Immature natural killer cell (primary cell): Measurements from ENCODE around the gene VAMP2. TPM values are rescaled to one million over a fixed set of nuclear protein-coding genes. Genes with fewer than 3 reads are reported as not detected.

Experiments used
- DNase-seq, 3 donors: peaks; one replicate each; pipeline ENCODE4 v3.0.0; 2022; ENCODE audit warnings: mixed read lengths in 1 of 3
- H3K27ac Mint-ChIP-seq, 6 donors: one replicate each; pipeline ENCODE4 v1.8.0; 2020; ENCODE audit warnings: mixed read lengths in 6 of 6, mild to moderate bottlenecking in 5 of 6, inconsistent platforms in 4 of 6, moderate library complexity in 3 of 6
- H3K27me3 Mint-ChIP-seq, 3 donors: one replicate each; pipeline ENCODE4 v1.8.0; 2020 to 2021; ENCODE audit warnings: low read depth in 3 of 3, mild to moderate bottlenecking in 3 of 3, mixed read lengths in 3 of 3, moderate library complexity in 3 of 3, inconsistent platforms in 1 of 3
- H3K36me3 Mint-ChIP-seq, 3 donors: one replicate each; pipeline ENCODE4 v1.8.0; 2020; ENCODE audit warnings: mixed read lengths in 3 of 3, inconsistent platforms in 2 of 3, mild to moderate bottlenecking in 2 of 3
- H3K4me1 Mint-ChIP-seq, 2 donors: one replicate each; pipeline ENCODE4 v1.8.0; 2020; ENCODE audit warnings: inconsistent platforms in 2 of 2, mild to moderate bottlenecking in 2 of 2, mixed read lengths in 2 of 2, moderate library complexity in 1 of 2
- H3K4me3 Mint-ChIP-seq, 5 donors: one replicate each; pipeline ENCODE4 v1.8.0; 2020; ENCODE audit warnings: mild to moderate bottlenecking in 5 of 5, mixed read lengths in 5 of 5, inconsistent platforms in 3 of 5, moderate library complexity in 3 of 5
- H3K9me3 Mint-ChIP-seq, 6 donors: one replicate each; pipeline ENCODE4 v1.8.0; 2020; ENCODE audit warnings: mild to moderate bottlenecking in 6 of 6, mixed read lengths in 6 of 6, inconsistent platforms in 4 of 6, moderate library complexity in 3 of 6
- polyA plus RNA-seq, 3 donors: library from polyadenylated mRNA; unstranded; fragments of 300-500 nt; fragmentation: Illumina TruSeq; gene quantifications; one replicate each; pipeline ENCODE4 v1.2.3, GENCODE V29; 2021

The VAMP2 gene
- polyA plus RNA-seq, 3 donors from 2014 or later: 33.6 to 93.6 (median 39.5) TPM

DNA sequence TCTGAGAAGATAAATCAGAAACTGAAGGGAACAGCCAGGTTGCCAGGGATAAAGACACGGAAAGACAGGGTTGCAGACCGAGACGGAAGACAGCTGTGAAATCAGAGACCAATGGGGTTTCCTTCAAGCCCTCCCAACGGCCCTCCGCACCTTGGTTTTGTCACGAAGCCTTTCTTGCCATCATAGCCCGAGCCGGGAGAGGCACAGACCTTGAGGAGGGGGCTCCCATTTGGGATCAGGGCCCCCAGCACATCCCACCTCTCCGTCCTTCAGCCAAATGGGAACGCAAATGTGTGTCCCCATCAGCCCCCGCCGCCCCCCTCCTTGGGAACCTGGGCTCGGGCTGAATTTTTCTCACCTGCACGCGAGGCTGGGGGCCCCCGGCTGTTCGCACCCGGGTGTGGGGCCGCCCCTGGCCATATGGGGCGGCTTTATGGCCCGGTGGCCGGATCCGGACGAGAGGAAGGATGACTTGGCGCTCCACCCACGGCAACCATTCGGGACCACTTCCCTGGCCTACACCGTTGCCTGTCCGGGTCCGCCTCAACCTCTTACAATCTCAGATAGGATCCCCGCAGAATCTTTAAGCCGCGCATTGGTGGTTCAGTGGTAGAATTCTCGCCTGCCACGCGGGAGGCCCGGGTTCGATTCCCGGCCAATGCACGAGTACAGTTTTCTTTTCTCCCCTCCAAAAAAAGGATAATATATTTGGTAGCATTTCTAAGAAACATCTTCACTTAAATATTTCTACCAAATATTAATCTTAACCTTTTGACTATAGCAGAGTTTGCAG, 37.4 kb downstream of the VAMP2 start:
- H3K27me3 Mint-ChIP-seq: peaks cover 44 to 63% (median 57%) of the 10 kb centered on the region in 3 donors
- peak overlapping the region; percentile 90 to 100 (median 98) for H3K4me3 Mint-ChIP-seq
- H3K4me1 Mint-ChIP-seq: peaks cover 54 to 63% of the 10 kb centered on the region in 2 donors
- no peaks in the 10 kb centered on the region for H3K36me3 Mint-ChIP-seq
- DNase-seq: peak; percentile 86 to 89 (median 87)
- H3K27ac Mint-ChIP-seq: peak overlapping the region; percentile 62 to 92 (median 84)
- H3K9me3 Mint-ChIP-seq: peaks cover 0 to 5% (median 0%) of the 10 kb centered on the region in 6 donors

- Mint-ChIP-seq H3K27ac (peak overlapping the region in 5 of 6 donors; percentile 3 to 85 (median 82)), H3K4me1 (peaks cover 62 to 71% of the 10 kb centered on the region in 2 donors), H3K27me3 (peaks cover 50 to 68% (median 65%) of the 10 kb centered on the region in 3 donors), H3K9me3 (peaks cover 0 to 7% (median 0%) of the 10 kb centered on the region in 6 donors), H3K4me3 (peak overlapping the region; percentile 90 to 100 (median 98)), H3K36me3 (no peaks in the 10 kb centered on the region)
- DNase-seq: peak in 1 of 3 donors; percentile 13
Measured at GRCh38 chr17:8124350-8125153, 38.2 kb downstream of the VAMP2 start.

- DNase-seq: no peak
- Mint-ChIP-seq H3K4me1 (peaks cover 66 to 78% of the 10 kb centered on the region in 2 donors), H3K4me3 (peak within 1 kb of the TSS; percentile 90 to 100 (median 98)), H3K27ac (peak within 1 kb of the TSS in 5 of 6 donors; percentile 22 to 85 (median 82)), H3K9me3 (peaks cover 0 to 7% (median 0%) of the 10 kb centered on the region in 6 donors), H3K36me3 (peaks cover 0 to 3% (median 0%) of the 10 kb centered on the region in 3 donors), H3K27me3 (peaks cover 57 to 72% (median 72%) of the 10 kb centered on the region in 3 donors)
Measured at GRCh38 chr17:8123695-8124349, 38.9 kb downstream of the VAMP2 start, which contains the start of gene HES7. TSS of gene HES7 (minus strand) at chr17:8124106. CDS start at chr17:8124084, 22 bp downstream.

DNA sequence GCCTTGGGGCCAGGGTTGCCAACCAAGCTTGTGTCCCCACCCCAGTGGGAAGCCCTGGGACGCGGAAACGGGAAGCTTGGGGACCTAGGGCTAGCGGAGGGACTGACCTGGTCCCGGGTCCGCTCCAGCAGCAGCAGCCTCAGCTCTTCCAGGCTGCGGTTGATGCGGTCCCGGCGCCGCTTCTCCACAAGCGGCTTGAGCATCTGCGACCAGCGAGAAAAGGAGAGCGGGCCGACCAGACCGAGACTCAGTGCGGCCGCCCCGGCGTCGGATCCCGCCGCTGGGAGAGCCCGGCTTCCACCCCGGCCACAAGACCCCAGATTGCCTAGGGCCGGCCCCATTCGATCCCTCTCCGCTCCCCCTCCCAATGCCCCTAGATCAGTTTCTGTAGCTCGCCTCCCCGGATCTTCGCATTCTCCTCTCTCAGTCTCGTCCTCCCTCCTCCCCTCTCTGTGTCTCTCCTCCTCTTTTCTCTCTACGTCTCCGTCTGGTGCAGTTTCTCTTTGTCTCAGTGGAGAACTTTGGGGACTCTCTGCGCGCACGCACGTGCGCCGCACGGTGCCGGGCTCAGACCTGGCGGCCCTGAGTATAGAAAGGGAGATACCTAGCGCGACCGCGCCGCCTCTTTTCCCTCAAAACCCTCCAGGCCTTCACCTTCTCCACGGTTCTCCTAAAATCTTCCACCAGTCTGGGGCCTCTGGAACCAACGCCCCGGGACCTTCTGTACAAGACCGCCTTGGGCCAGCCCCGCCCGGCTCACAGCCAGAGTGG, 39.6 kb downstream of the VAMP2 start:
- peaks cover 0 to 8% (median 0%) of the 10 kb centered on the region in 6 donors for H3K9me3 Mint-ChIP-seq
- H3K4me3 Mint-ChIP-seq: peak overlapping the region; percentile 79 to 100 (median 91)
- peaks cover 73 to 86% of the 10 kb centered on the region in 2 donors for H3K4me1 Mint-ChIP-seq
- DNase-seq: peak in 1 of 3 donors; percentile 30
- peaks cover 62 to 80% (median 71%) of the 10 kb centered on the region in 3 donors for H3K27me3 Mint-ChIP-seq
- H3K27ac Mint-ChIP-seq: peak overlapping the region in 4 of 6 donors; percentile 20 to 41 (median 22)
- peaks cover 0 to 3% (median 0%) of the 10 kb centered on the region in 3 donors for H3K36me3 Mint-ChIP-seq

GRCh38 chr17:8122422-8122923, 40.3 kb downstream of the VAMP2 start:
- Mint-ChIP-seq H3K4me3 (peak overlapping the region; percentile 79 to 100 (median 91)), H3K27ac (peak overlapping the region in 1 of 6 donors; percentile 23), H3K9me3 (peaks cover 0 to 8% (median 0%) of the 10 kb centered on the region in 6 donors), H3K27me3 (peaks cover 62 to 80% (median 71%) of the 10 kb centered on the region in 3 donors), H3K4me1 (peaks cover 79 to 92% of the 10 kb centered on the region in 2 donors), H3K36me3 (peaks cover 0 to 3% (median 0%) of the 10 kb centered on the region in 3 donors)
- DNase-seq: peak in 1 of 3 donors; percentile 3

DNA sequence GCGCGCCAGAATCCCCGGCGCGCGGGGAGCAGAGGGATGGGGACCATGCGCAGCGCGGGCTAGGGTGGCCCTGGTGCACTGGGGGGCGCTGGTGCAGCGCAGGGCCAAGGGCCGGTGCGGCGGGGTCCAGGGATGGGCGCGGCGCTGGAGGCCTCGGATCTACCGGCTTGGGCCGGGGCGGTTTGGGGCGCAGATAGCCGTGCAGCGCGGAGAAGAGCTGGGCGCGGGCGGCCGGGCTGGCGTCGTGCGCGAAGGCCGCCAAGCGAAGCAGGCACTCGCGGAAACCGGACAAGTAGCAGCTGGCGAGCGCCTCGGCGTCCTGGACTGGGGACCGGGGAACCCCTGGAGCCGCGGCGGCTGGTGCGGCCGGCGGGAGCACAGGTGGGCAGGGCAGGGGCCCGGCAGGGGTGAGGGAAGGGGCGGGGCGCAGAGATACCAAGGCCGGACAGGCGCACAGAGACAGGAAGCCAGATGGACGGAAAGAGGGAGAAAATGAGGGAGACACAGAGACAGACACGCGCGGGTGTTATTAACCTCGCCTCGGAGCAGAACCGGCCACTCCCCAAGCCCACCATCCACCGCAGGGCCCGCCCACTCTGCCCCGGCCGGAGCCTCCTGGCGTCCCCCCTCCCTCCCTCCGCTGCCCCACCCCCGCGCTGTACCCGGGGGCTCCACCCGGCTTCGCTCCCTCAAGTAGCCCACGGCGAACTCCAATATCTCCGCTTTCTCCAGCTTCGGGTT, 40.9 kb downstream of the VAMP2 start:
- peak in 2 of 3 donors; percentile 47 to 55 for DNase-seq
- Mint-ChIP-seq H3K27ac (no peak overlapping the region), H3K9me3 (peaks cover 0 to 8% (median 0%) of the 10 kb centered on the region in 6 donors), H3K27me3 (peaks cover 58 to 76% (median 69%) of the 10 kb centered on the region in 3 donors), H3K36me3 (peaks cover 0 to 3% (median 0%) of the 10 kb centered on the region in 3 donors), H3K4me3 (peak overlapping the region; percentile 79 to 100 (median 91)), H3K4me1 (peaks cover 74 to 89% of the 10 kb centered on the region in 2 donors)

DNA sequence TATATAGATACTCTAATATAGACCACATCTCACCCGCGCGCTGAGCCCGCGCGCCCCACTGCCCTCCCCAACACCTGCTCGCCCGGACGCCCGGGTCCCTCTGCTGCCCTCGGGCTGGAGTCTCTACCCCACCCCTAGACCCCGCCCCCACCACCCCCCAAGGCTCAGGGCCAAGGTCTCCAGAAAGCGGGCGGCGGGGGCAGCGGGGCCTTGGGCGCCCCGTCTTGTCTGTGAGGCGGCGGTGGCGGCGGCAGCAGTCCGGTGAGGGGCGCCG, 41.4 kb downstream of the VAMP2 start:
- no peak for DNase-seq
- Mint-ChIP-seq H3K36me3 (peaks cover 0 to 3% (median 0%) of the 10 kb centered on the region in 3 donors), H3K27me3 (peaks cover 57 to 76% (median 70%) of the 10 kb centered on the region in 3 donors), H3K4me3 (peak overlapping the region; percentile 95 to 99 (median 97)), H3K9me3 (peaks cover 0 to 8% (median 0%) of the 10 kb centered on the region in 6 donors), H3K4me1 (peaks cover 74 to 84% of the 10 kb centered on the region in 2 donors), H3K27ac (peak overlapping the region in 2 of 6 donors; percentile 96 to 99)

DNA sequence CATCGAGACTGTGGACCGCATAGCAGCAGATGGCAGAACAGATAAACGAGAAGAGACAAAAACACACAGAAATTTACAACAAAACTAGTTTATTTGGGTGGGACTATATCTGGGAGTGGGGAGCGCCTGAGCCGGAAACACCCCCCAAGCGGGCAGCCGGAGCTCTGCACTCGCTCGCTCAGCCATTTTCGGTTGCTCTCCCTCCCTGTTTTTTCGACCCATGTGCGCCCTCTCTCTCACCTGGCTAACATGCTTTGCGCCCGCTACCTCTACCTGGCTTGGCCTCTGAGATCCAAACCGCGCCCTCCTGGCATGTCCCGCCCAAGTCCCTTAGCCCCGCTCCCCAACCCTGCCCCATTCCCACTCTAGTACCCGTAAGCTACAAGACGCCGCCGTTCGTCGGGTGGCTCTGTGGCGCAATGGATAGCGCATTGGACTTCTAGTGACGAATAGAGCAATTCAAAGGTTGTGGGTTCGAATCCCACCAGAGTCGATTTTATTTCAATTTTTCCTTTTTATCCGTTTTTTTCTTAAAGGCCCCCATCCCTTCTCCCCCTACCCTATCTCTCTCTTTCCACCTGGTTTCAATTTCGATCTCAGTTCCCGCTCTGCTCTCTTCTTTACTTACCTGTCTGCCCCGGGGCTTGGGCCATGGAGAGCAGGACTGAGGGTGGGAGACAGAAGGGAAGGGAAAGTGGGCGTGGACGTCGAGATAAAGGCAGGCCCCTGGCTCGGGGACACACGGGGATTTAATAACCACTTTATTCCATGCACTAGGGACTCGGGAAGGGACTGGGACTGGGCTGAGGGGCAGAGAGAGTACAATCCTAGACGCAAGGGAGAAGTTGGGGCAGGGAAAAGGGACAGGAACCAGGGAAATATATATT, 42.0 kb downstream of the VAMP2 start:
- peak overlapping the region; percentile 95 to 99 (median 97) for H3K4me3 Mint-ChIP-seq
- H3K27me3 Mint-ChIP-seq: peaks cover 55 to 75% (median 69%) of the 10 kb centered on the region in 3 donors
- no peak for DNase-seq

DNA sequence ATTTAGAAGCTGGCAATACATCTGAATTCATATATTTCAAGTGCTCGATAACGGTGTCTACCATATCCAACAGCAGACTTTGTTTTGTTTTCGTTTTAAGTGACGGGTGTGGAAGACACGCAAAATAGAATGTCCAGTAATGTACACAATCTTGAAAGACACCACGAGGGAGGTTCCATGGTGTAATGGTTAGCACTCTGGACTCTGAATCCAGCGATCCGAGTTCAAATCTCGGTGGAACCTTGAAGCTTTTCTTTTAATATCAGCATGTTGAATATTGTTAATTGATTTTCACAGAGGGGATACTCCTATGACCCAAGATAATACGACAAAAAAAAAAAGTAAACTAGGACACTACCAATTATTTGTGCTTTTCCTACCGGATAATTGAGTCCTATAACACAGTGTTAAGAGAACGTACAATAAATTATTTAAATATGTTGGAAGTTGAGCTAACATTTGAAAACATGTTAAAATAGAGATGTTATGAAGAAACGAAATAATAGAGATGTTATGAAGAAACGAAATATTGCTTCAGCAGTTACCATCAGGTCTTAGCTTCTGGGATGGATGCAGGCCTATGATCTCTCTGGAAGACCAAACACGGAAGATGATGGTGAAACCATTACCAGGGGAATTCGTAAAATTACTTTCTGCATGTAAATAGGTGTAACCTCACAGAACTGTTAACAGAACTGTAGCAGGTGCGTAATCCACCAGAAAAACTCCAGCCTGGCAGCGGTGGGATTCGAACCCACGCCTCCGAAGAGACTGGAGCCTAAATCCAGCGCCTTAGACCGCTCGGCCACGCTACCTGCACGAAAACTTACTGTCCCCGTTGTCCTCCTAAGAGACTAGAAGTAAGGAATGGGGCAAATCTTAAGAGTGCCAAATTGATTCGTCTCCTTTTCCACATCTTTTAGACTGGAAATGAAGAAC, 42.9 kb downstream of the VAMP2 start:
- Mint-ChIP-seq H3K4me1 (peaks cover 62 to 69% of the 10 kb centered on the region in 2 donors), H3K36me3 (peaks cover 0 to 4% (median 3%) of the 10 kb centered on the region in 3 donors), H3K4me3 (peak overlapping the region; percentile 95 to 99 (median 97)), H3K27ac (peak overlapping the region; percentile 78 to 99 (median 88)), H3K27me3 (peaks cover 47 to 68% (median 62%) of the 10 kb centered on the region in 3 donors), H3K9me3 (peaks cover 0 to 8% (median 0%) of the 10 kb centered on the region in 6 donors)
- DNase-seq: peak; percentile 93 to 95 (median 94)

More for the DNA sequence above, 42.0 kb downstream of the VAMP2 start:
- peak overlapping the region; percentile 78 to 99 (median 88) for H3K27ac Mint-ChIP-seq
- H3K36me3 Mint-ChIP-seq: peaks cover 0 to 3% (median 0%) of the 10 kb centered on the region in 3 donors
- peaks cover 70 to 78% of the 10 kb centered on the region in 2 donors for H3K4me1 Mint-ChIP-seq
- peaks cover 0 to 8% (median 0%) of the 10 kb centered on the region in 6 donors for H3K9me3 Mint-ChIP-seq
